NCI-H1048 (cell line): ENCODE measurements around the gene FAM171A1.
"Not testable (repeated sequence)": the region's sequence is repeated elsewhere in the genome, so short reads cannot be mapped to it uniquely, and the experiment has no call there.

ENCODE experiments used
- DNase-seq: peaks from one replicate; lab custom pipeline; 2025; lab: John Stamatoyannopoulos, UW

The FAM171A1 gene

DNA sequence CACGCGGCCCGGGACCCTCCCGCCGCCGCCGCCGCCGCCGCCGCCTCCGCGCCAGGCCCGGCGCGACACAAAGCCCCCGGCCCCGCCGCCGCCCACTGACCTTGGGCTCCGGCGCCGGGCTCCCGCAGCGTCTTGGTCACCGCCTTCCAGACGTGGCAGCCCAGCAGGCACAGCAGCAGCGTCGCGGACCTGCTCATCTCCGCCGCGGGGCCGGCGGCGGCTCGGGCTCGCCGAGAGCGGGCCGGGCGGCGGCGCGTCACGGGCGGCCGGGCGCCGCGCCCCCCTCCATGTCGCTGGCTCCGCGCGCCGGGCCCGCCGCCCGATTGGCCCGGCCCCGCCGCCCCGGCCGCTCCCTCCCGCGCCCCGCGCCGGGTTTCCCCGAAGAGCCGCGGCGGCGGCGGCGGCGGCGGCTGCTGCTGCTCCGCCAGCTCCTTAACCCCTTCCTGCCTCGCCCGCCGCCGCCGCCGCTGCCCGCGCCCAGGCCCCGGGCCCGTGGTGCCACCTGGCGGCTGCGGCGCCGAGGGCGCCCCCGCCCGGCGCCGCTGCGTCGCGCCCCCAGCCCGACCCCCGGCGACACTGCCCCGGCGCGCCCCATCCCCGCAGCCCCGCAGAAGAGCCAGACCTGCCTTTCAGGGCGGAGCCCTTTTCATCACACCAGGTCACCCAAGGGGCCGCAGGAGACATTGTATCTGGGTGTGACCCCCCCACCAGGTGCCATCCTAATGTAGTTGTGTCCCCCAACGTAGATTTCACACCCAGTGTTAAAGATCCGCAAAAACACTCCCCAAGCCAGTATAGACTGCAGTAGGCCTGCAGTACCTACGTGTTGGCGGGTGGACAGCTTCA is at the start of gene FAM171A1:
TSS of gene FAM171A1 (minus strand) at position 434 of the 846 bp plus-strand sequence. CDS start at position 197, 237 bp downstream.
- peak; percentile 33 for DNase-seq

DNA sequence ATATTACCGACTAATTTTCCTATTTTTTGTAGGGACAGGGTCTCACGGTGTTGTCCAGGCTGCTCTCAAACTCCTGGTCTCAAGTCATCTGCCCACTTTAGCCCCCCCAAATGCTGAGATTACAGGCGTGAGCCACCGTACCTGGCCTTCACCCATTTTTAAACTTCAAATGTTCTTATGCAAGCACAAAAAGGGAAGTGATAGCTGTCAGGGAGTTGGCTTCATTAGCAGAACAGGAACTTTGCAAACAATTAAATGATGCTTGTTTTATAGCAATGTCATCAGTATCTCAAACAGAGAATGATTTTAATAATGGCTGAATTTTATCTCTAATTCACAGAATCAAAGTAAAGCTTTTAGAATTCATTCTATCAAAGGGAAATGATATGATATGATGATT is 49.8 kb upstream of the FAM171A1 start:
- DNase-seq: no peak

DNA sequence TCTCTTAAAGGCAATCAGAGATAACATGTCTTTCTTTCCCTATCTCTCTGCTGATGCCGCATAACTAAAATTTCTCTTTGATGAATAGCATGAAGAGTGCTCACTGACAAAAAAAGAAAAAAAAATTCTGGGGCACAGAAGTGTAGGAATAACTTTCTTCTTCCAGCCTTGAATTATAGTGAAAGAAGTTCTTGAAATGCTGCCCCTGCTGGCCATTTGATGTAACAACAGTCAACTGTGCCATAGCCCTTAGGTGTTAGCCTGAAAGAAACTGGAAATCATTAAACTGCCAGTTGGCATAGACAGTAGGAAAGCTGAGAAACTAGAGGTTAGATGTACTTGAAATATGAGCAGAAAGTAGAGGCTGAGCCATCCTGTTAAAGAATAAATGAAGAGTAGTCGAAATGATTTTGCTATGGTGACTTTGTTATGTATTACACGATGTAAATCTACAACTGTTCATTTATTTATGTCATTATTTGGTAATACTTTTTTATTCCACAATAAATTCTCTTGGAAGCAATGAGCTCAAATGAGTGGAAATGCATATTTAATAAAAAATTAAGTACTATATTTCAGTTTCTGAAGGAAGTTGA is 48.3 kb upstream of the FAM171A1 start:
- DNase-seq: no peak

DNA sequence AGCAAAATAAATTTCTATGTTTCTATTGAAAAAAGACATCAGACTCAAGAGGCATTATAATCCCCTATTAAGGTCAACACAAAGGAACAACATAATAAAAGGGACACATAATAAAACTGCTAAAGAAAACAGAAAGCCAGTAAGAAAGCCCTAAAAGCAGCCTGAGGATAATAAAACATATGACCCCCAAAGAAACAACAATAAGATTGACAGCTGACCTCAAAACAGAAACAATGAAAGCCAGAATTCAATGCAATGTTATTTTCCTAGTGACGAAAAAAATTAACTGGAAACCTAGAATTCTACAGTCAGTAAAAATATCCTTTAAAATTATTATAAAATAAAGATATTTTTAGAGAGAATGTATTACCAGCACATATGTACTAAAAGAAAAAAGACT is 44.9 kb upstream of the FAM171A1 start:
- no peak for DNase-seq

DNA sequence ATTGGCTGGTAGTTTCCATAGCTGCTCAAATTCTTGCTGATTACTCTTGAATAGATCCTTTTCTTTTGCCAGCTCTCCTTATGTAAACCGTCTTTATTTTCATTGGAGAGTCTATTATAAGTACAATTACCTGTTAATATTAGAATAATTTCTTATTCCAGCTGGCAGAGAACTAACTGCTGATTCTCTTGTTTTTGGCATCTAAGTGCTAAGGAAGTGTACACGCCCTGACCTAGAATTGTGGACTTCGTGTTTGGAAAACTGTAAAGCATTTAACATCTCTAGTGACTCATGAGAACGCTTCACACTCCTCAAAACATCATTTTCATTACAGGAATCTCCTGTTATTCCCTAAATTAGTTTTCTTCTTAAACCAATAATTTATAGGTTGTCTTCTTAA is 39.9 kb upstream of the FAM171A1 start:
- DNase-seq: no peak

DNA sequence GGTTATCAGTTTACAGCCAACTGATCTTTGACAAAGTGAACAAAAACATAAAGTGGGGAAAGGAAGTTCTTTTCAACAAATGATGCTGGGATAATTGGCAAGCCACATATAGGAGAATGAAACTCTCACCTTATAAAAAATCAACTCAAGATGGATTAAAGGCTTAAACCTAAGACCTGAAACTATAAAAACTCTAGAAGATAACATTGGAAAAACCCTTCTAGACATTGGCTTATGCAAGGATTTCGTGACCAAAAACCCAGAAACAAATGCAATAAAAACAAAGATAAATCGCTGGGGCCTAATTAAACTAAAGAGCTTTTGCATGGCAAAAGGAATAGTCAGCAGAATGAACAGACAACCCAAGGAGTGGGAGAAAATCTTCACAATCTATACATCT is 38.3 kb upstream of the FAM171A1 start:
- not testable (repeated sequence) for DNase-seq

DNA sequence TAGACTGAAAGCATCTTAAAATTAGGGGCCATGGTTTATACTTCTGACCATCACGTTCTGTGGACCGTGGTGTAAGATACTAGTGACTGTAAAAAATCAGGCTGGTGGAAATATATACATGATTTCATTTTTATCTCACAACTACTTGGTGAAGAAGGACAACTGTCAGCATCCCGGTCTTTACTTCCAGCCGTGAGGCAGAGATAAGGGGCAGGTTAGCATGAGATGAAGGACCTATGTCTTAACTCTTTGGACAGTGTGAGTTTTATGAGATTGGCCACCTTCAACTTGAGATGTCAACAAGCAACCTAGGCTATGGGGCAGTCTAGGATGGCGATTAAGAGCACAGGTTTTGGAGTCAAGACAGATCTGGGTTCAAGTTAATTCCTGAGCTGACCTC is 37.5 kb upstream of the FAM171A1 start:
- no peak for DNase-seq

DNA sequence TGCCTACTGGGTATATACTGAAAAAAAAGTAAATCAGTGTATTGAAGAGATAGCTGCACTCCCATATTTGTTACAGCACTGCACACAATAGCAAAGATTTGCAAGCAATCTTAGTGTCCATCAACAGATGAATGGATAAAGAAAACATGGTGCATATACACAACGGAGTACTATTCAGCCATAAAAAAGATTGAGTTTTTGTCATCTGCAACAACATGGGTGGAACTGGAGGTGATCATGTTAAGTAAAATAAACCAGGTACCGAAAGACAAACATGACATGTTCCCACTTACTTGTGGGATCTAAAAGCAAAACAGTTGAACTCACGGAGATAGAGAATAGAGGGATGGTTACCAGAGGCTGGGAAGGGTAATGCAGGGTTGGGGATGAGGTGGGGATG is 34.2 kb upstream of the FAM171A1 start:
- DNase-seq: no peak

DNA sequence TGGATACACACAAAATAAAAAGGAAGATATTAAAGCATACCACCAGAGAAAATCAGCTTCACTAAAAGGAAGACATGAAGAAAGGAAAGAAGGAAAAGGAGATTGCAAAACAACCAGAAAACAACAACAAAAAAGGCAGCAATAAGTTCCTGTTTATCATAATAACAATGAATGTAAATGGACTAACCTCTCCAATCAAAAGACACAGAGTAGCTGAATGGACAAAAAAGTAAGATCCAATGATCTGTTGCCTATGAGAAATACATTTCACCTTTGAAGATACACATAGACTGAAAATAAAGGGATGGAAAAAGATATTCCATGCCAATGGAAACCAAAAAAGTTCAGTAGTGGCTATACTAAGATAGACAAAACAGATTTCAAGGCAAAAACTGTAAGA is 30.3 kb upstream of the FAM171A1 start:
- DNase-seq: no peak

DNA sequence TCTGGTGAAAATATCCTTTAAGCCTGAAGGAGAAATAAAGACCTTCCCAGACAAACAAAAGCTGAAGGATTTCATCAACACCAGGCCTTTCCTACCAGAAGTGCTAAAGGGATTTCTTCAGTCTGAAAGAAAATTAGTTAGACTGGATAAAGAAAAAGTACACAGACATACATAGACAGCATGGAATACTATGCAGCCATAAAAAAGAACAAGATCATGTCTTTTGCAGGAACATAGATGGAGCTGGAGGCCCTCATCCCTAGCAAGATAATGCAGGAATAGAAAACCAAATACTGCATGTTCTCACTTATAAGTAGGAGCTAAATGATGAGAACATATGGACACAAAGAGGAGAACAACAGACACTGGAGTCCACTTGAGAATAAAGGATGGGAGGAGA is 29.4 kb upstream of the FAM171A1 start:
- DNase-seq: not testable (repeated sequence)

DNA sequence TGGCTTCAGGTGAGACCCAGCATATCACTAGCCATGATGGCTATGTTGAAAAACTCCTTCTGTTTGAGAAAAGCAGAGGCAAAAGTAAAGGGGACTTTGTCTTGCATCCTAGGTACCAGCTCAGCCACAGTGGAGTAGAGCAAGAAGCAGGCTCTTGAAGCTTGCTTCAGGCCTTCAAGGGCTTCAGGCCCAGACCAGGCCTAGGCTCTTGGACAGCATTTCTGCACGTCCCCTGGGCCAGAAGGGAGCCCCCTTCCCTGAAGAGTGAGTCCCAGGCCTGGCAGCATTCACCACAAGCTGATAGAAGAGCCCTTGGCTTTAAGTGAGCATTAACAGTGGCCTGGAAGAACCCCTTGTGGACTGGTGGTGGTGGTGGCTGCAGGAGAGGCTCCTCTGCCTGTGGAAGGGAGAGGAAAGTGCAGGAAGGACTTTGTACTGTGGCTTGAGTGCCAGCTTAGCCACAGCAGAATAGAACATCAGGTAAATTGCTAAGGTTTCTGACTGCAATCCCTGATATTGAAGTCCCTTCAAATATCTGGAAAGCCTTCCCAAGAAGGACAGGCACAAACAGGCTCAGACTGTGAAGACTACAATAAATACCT is 28.1 kb upstream of the FAM171A1 start:
- no peak for DNase-seq

DNA sequence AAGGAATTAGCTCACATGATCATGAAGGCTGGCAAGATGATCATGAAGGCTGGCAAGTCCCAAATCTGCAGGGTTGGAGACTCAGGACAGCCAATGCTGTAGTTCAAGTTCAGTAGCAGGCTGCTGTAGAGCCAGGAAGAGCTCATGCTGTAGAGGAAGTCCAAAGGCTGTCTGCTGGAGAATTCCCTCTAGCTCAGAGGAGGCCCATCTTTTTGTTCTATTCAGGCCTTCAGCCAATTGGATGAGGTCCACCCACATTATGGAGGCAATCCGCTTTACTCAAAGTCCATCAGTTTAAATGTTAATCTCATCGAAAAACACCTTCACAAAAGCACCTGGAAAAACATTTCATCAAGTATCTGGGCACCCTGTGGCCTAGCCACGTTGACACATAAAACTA is 24.8 kb upstream of the FAM171A1 start:
- no peak for DNase-seq

DNA sequence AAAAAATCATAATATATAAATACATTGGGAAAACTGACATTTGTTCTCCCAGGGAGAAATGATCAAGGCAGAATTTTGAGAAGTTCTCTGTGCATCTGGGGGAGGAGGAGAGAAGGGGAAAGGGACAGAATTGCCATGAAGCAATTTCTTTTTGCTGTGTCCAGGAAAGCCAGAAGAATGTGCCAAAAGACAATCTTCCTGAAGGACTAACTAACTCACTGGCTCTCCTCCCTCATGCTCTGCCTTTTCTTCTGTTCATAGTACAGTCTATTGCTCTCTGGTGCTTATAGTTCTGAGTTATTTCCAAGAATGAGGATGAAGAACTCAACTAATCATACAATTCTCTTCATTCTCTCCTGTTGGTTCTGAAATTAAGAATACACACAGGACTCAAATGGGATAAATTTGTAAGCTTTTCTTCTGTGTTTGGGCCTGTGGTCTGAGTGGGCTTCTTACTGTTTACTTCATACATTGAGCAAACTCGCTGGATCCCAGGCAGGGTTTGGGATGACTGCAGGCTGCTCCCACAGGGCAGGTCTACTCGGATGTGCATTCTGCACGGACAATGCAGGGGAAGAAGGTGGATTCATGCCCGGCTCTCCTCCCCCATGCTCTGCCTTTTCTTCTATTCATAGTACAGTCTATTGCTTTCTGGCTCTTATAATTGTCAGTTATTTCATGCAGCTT is 22.2 kb upstream of the FAM171A1 start:
- DNase-seq: no peak

DNA sequence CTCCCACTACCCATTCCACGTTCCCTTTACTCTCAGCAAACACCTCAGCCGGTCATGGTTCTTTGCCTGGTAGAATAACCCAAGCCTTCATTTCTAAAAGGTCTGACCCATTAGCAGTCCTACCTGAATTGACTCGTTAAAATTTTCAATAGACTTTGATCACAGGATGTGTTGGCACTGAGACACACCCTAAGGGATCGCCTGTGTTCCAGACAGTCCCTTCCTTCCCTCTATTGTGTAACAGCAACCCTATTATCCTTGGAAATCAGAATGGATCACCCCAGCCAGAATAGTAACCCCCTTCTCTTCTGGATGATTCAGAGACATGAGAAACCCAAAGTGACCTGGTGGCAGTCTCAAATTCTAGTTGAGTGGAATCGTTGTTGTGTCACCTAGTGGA is 20.4 kb upstream of the FAM171A1 start:
- DNase-seq: no peak

DNA sequence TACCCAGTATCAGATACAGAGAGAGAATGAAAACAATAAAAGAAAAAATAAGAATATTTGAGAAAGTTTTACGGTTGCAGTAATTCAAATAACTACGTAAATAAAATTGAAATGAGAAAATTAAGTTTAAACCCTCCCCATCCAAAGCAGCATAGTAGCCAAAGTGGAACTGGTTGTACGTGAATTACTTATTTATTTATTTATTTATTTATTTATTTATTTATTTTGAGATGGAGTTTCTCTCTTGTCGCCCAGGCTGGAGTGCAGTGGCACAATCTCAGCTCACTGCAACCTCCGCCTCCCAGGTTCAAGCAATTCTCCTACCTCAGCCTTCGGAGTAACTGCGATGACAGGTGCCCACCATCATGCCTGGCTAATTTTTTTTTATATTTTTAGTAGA is 17.1 kb upstream of the FAM171A1 start:
- not testable (repeated sequence) for DNase-seq

DNA sequence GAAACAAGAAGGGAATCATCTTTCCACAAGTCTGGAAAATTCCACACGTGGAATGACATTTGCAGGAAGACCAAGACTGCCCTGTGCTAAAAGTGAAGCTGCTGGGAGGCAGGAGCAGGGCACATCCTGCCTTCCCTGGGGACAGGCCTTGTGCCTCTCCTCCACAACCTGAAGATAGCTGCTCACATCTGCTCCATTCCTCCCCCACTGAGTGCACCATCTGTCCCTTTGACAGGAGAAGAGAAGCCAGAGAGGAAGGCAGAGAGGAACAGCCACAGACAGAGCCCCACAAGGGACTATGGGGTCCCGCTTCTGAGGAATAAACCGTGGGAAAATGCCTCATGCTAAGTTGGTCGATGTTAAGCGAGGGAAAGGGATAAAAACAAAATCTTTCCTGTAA is 15.9 kb upstream of the FAM171A1 start:
- DNase-seq: no peak

DNA sequence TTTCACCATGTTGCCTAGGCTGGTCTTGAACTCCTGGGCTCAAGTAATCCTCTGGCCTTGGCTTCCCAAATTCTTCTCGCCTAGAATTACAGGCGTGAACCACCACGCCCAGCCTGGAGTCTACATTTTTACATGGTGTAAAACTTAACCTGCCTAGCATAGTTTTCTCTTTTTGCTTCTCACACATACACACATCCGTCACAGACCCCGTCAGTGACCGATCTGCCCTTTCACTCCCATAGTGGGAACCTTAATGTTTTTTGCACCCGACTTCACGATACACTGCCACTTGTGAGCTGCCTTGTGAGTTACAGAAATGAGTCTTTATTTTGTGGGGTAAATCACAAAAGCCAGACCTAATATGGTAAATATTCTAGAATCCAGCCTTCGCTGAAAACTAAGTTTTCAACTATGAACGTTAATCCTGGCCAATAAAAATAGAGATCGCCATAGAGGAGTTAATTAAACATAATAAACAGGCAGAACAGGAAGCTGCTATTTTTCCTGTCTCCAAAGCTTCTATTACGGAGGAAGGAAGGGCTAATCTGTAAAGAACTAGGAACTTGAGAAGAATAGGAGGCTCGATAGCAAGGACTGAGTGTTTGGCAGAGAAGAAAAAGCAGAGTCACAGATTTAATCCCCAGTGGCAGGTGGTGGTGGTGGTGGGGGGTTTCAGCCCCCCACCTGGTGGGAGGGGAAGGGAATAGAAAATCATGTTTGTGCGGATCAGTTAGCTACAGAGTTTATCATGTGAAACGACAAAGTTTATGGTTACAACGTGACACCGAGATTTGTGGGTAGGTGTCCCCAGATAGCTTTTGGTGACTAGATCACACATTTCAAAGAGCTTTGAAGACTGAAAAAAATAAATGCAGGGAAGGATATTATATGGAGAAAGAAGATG is 14.7 kb upstream of the FAM171A1 start:
- DNase-seq: no peak

DNA sequence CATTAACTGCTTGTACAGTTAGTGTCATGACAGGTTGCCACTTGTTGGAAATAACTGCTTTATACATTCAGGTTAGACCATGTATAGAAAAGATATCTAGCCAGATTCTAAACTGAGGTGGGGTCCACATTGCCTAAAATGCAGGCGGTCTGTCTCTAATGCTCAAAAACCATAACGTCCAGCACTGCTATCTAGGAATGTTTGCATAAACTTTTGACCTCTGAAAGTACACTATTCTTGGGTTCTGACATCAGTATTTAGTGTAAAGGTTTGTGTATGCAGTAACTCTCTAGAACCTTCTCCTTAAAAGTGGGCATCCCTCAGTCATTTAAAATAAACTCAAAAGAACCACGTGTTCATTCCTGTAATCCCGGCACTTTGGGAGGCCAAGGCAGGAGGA is 10.3 kb upstream of the FAM171A1 start:
- no peak for DNase-seq

DNA sequence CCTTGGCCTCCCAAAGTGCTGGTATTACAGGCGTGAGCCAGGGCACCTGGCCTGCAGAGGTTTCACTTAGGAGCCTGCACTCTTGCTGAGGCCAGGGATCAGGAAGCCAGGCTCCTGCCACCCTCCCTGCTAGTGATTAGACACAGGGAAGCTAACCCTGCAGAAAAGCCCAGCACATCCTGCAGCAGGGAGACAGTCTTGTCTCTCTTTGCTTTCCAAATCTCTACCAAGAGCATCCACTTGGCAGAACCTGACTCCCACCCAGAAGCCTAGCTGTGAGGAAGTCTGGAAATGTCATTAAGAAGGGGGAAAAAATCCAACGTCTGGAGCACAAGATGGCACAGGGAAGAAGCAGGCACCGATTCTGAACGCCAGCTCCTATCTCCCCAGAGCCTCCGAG is 8.0 kb upstream of the FAM171A1 start:
- no peak for DNase-seq

DNA sequence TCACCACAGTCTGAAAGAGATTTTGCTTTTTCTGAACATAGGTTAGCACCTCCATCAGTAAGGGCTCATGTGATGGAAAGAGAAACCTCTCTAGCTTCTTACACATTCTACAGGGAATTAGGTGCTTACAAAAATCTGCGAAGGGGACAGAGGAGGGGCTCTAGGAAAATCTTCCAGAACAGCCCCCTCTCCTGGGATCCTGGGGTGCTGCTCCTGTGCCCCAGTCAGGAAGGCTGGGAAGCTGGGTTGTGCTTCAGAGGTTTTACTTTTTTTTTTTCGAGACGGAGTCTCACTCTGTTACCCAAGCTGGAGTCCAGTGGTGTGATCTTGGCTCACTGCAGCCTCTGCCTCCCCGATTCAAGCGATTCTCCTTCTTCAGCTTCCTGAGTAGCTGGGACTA is 7.5 kb upstream of the FAM171A1 start:
- no peak for DNase-seq

DNA sequence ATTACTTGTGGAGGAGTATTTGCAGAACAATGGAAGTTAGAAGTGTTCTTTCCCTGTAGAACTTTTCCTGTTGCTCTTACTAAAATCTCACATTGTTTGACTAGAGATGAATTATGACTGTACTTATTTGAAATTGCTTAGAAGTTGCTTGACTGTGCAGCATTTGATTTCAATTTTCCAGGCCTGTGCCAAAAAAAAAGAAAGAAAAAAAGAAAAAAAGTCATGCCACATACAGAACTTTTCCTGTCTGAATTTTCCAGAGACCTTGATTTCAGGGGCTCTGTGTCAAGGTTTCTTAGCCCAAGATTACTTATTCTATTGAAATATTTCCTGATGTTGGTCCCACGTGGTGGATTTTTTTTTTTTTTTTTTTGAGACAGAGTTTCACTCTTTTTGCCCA is 3.5 kb upstream of the FAM171A1 start:
- no peak for DNase-seq

DNA sequence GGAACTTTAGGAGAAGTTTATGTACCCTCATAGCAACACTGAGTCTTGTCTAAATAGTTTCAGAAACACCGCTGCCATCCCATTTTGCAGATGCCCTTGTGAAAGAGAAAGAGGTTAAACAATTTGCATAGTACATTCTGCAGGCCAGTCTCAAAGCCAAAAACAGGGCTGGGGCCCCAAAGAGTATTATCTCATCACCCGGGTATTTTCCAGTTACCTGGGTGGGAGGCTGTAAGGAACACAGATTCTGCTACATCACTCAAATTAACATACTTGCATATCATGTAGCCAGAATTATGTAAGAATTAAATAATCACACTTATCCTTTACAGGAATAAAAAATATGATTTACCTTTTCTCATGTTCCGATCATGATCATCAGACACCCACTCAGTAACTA is 3.1 kb upstream of the FAM171A1 start:
- no peak for DNase-seq
